Heart left ventricle (tissue), 16 donors: ENCODE results near the gene DHDDS. TPM values are rescaled to one million over a fixed set of nuclear protein-coding genes. Genes with fewer than 3 reads are reported as not detected.

Experiments used
- ATAC-seq, 4 donors: fragments of 200-7000 bp; cut with Tn5 transposase; one replicate each; pipeline ENCODE4 v1.9.1; 2020 to 2022; ENCODE audit warnings: moderate library complexity in 4 of 4, mild to moderate bottlenecking in 3 of 4, moderate number of reproducible peaks in 1 of 4
- DNase-seq, 5 donors: peaks; one replicate each; pipeline ENCODE4 v3.0.0-alpha.2; 2020
- H3K27ac ChIP-seq, 12 donors: fragments of 200-600 bp; sonication (generic) in 4 of 12; one replicate each; pipeline versions ENCODE4 v1.5.0 to v1.8.0; 2016 to 2022; ENCODE audit warnings: mild to moderate bottlenecking in 2 of 12
- H3K27me3 ChIP-seq, 9 donors: fragments of 200-600 bp; sonication (generic) in 2 of 9; one replicate each; pipeline versions ENCODE4 v1.5.1 to v1.8.0; 2016 to 2022; ENCODE audit warnings: mild to moderate bottlenecking in 3 of 9
- H3K36me3 ChIP-seq, 9 donors: fragments of 200-600 bp; sonication (generic) in 2 of 9; one replicate each; pipeline versions ENCODE4 v1.5.0 to v1.8.0; 2018 to 2022; ENCODE audit warnings: mild to moderate bottlenecking in 2 of 9
- H3K4me1 ChIP-seq, 12 donors: fragments of 200-600 bp; sonication (generic) in 4 of 12; one replicate each; pipeline versions ENCODE4 v1.5.0 to v1.8.0; 2016 to 2022; ENCODE audit warnings: mild to moderate bottlenecking in 3 of 12
- H3K4me3 ChIP-seq, 12 donors: fragments of 200-600 bp; sonication (generic) in 4 of 12; one replicate each; pipeline versions ENCODE4 v1.5.0 to v1.8.0; 2017 to 2022; ENCODE audit warnings: mild to moderate bottlenecking in 9 of 12, moderate library complexity in 4 of 12
- H3K9me3 ChIP-seq, 12 donors: fragments of 200-600 bp; sonication (generic) in 4 of 12; one replicate each; pipeline versions ENCODE4 v1.5.0 to v1.8.0; 2016 to 2022; ENCODE audit warnings: mild to moderate bottlenecking in 1 of 12
- CTCF ChIP-seq, 12 donors: fragments of 200-600 bp; sonication (generic) in 4 of 12; IDR thresholded peaks; one replicate each; pipeline versions ENCODE4 v1.5.0 to v1.8.0; 2018 to 2022; ENCODE audit warnings: antibody characterized with exemption in 12 of 12, mild to moderate bottlenecking in 5 of 12
- POLR2A ChIP-seq, 2 donors: fragments of 450-650 bp; IDR thresholded peaks; one replicate each; pipeline ENCODE4 v1.6.1; 2017; ENCODE audit warnings: antibody characterized with exemption in 2 of 2, mild to moderate bottlenecking in 2 of 2, moderate library complexity in 2 of 2
- WGBS, 4 donors: extraction: QIAGEN DNeasy Blood & Tissue Kit in 2 of 4; methylation state at CpG; one replicate each; pipeline versions ENCODE4 v1.1.5 to v1.1.7; 2013 to 2018; 5-methylcytosine and 5-hydroxymethylcytosine counted together
- intact Hi-C, 10 donors: fragments of 100-400 bp; cut with DNase I; formaldehyde crosslinking; loops; one replicate each; pipeline versions ENCODE4 v1.11.1 to v1.14.2; 2022
- polyA plus RNA-seq, 2 donors: library from polyadenylated mRNA; stranded (reverse); fragments of 200-250 nt; gene quantifications; one replicate each; pipeline ENCODE4 v1.2.3, GENCODE V29; 2013
- total RNA-seq, 9 donors: library from RNA; depleted of rRNA in 2 of 9; stranded (reverse); fragments of >200 nt in 2 of 9; fragmentation: NEBNext Ultra II Directional in 3 of 9; extraction: Animal tissue kit (Norgen Biotek cat#: 25700) in 3 of 9; gene quantifications; one replicate each; pipeline versions ENCODE4 v1.1.0 to v1.2.4, GENCODE V29; 2016 to 2023
- donor health status: ischemic (EF 13 %, LVEDD 7.1; RV severe dilation, severe dysfunction).
- donor health status: healthy with polysubstance abuse.
- donor health status: DM: no; HTN: yes; CAD: no.
- donor health status: DM: no; HTN: no; CAD: no.
- donor health status: ischemic (EF 25% LVEDD 6.9; RV normal size, moderate dysfunction).
- donor health status: ischemic (EF 25% LVEDD 5.7; RV mildly dilated, moderate dysfunction).
- donor health status: healthy.
- donor health status: DM: yes; HTN: yes; CAD: no.
- donor health status: ischemic (EF 35%, LVEDD 5.7; RV mildly dilated, moderate dysfunction).
- donor health status: nonischemic (EF 11% LVEDD 7.7; RV severe dilation, severe dysfunction).
- donor health status: DM: yes; HTN: yes; CAD: no.
- donor health status: PGD.
- donor health status: ischemic (EF 29% LVEDD 5.4; RV normal size, mild dysfunction).
- donor health status: nonischemic (EF 23%, LVEDD 6.1; RV moderate dilation, normal function).

DHDDS gene
- total and polyA plus RNA-seq, 11 donors: 14.1 to 45.0 (median 29.9) TPM

DNA sequence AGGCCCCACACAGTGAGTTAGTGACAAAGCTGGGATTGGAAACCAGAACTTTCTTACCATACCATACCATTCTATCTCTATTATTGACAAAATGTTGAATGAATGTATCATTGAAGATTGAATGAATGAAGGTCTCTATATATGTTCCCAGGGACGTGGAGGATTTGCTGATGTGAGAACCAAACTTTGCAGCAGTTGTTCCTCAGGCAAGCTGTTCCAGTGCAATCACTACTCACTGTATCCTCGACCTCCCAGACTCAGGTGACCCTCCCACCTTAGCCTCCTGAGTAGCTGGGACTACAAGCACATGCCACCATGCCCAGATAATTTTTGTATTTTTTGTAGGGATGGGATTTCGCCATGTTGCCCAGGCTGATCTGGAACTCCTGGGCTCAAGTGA lies 33.1 kb upstream of the DHDDS start:
- H3K4me1 ChIP-seq: no peaks in the 10 kb centered on the region
- peaks cover 0 to 21% (median 5%) of the 10 kb centered on the region in 9 donors for H3K27me3 ChIP-seq
- DNase-seq (no peak), ATAC-seq (no peak)
- no peaks in the 10 kb centered on the region for H3K36me3 ChIP-seq
- intact Hi-C loops: no loop called here
- H3K9me3 ChIP-seq: no peaks in the 10 kb centered on the region
- no peak overlapping the region for H3K4me3 ChIP-seq
- 75 to 84% (median 80%) methylated on average over 3 of the region's 3 CpGs for whole genome bisulfite sequencing, 4 donors
- H3K27ac ChIP-seq: no peak overlapping the region
- TF ChIP-seq CTCF (IDR thresholded peaks at IDR 0.05) (no peak), POLR2A (IDR thresholded peaks at IDR 0.05) (no peak)

DNA sequence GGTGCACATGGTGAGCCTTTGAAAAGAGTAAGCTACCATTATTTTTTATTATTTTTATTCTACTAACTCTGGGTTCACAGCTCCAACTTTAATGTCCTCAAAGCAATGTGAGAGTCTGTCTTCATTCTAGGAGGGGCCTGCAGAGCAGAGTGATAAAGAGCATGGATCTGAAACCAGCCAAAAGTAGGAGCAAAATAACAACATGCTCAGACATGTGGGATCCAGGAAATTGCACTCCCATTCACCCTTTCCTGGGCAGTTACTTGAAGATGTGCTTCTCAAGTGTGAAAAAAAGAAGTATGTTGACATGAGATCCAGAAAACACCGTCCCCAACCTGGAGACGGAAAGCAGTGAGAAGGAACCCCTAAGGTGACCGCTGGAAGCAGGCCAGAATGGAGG lies 30.2 kb upstream of the DHDDS start:
- intact Hi-C loops: no loop called here
- no peaks in the 10 kb centered on the region for H3K36me3 ChIP-seq
- ATAC-seq (no peak), DNase-seq (no peak)
- H3K4me1 ChIP-seq: no peaks in the 10 kb centered on the region
- H3K4me3 ChIP-seq: no peak overlapping the region
- no peak for TF ChIP-seq POLR2A (IDR thresholded peaks at IDR 0.05)
- TF ChIP-seq CTCF (IDR thresholded peaks at IDR 0.05): no peak
- H3K27me3 ChIP-seq: peaks cover 0 to 30% (median 5%) of the 10 kb centered on the region in 9 donors
- 61 to 80% (median 75%) methylated on average over 3 of the region's 3 CpGs for WGBS, 4 donors
- no peak overlapping the region for H3K27ac ChIP-seq
- no peaks in the 10 kb centered on the region for H3K9me3 ChIP-seq

GRCh38 chr1:26403656-26404055 lies 28.5 kb upstream of the DHDDS start:
- no peak overlapping the region for H3K4me3 ChIP-seq
- 27 to 48% (median 42%) methylated on average over 3 to 4 of the region's 4 CpGs for WGBS, 4 donors
- TF ChIP-seq CTCF (IDR thresholded peaks at IDR 0.05) (no peak), POLR2A (IDR thresholded peaks at IDR 0.05) (no peak)
- peaks cover 0 to 31% (median 5%) of the 10 kb centered on the region in 9 donors for H3K27me3 ChIP-seq
- no peak overlapping the region for H3K27ac ChIP-seq
- H3K9me3 ChIP-seq: no peaks in the 10 kb centered on the region
- DNase-seq (no peak), ATAC-seq (no peak)
- intact Hi-C loops: no loop called here
- H3K36me3 ChIP-seq: no peaks in the 10 kb centered on the region
- H3K4me1 ChIP-seq: peaks cover 0 to under 1% (median 0%) of the 10 kb centered on the region in 12 donors

DNA sequence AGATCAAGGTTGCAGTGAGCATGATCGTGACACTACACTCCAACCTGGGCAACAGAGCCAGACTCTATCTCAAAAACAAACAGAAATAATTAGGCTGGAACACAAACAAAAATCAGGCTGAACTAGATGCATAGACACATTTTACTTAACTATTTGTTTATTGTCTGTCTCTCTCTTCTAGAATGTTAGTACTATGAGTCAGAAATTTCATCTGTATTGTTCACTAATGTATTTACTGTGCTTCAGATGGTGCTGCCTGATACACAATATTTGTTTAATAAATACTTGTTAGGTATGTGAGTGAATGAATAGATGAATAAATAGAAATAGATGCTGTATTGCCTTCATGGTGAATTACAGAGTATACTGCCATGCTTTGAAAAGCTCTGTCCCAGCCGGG lies 27.5 kb upstream of the DHDDS start:
- DNase-seq (no peak), ATAC-seq (no peak)
- H3K4me1 ChIP-seq: peaks cover 0 to 10% (median 0%) of the 10 kb centered on the region in 12 donors
- H3K36me3 ChIP-seq: no peaks in the 10 kb centered on the region
- no peak overlapping the region for H3K27ac ChIP-seq
- peaks cover 0 to 41% (median 5%) of the 10 kb centered on the region in 9 donors for H3K27me3 ChIP-seq
- intact Hi-C loops: no loop called here
- 72 to 85% (median 77%) methylated on average over 2 of the region's 2 CpGs for WGBS, 4 donors
- H3K4me3 ChIP-seq: no peak overlapping the region
- H3K9me3 ChIP-seq: no peaks in the 10 kb centered on the region
- TF ChIP-seq CTCF (IDR thresholded peaks at IDR 0.05) (no peak), POLR2A (IDR thresholded peaks at IDR 0.05) (no peak)
